Measurements from ENCODE around the gene GOSR1. TPM values are rescaled to one million over a fixed set of nuclear protein-coding genes. Genes with fewer than 3 reads are reported as not detected.
"Not testable (repeated sequence)": the region's sequence is repeated elsewhere in the genome, so short reads cannot be mapped to it uniquely, and the experiment has no call there.

GOSR1 gene
- total RNA-seq, 2 donors from 2014 or later: 31.5 to 43.1 TPM

DNA sequence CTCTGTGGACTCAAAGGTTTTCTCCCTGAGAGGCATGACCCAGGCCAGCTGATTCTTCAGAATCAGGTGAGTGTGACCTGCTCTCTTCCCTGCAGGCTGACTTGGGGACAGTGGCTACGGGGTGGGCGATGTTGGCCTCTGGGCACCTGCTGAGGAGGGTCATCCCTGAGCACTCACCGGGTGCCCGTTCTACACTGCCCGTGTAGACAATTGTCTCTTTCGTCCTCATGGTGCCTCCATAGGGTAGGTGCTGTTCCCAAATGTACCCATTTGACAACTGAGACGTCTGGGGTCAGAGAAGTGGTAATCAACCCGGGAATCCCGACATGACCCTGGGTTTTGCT, 74.8 kb downstream of the GOSR1 start:
- Mint-ChIP-seq H3K36me3 (no peaks in the 10 kb centered on the region), H3K27ac (peak overlapping the region in 1 of 2 donors; percentile 19), H3K9me3 (no peaks in the 10 kb centered on the region)
- DNase-seq (ENCODE audit: low spot score in 2 of 2) (no peak), ATAC-seq (no peak)

DNA sequence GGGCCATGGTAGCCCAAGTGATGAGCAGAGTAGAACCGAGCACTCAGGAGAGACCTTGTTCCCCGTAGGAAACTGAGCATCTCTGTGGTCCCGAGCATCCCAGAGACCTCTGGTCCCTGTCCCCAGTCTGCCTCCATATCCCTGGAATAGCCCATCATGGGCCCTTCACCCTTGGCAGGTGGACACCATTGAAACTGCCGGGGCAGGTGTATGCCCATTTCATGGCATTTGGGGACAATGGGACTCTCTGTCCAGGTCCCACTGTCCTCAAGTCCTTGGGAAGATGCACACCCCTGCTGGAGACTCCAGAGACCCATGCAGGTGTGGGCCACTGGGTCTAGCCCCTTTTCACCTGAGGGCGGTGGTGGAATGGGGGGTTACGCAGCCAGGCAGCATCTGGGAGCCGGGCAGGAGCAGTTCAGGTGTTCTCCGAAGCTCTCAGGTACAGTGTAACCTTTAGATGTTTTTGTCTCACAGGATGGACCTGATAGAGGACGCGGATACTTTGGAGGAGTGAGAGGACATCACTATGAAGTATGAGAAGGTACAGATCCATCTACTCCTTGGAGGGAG, 75.9 kb downstream of the GOSR1 start:
- H3K9me3 Mint-ChIP-seq: no peaks in the 10 kb centered on the region
- ATAC-seq (no peak), DNase-seq (ENCODE audit: low spot score in 2 of 2) (no peak)
- H3K27ac Mint-ChIP-seq: no peak overlapping the region
- no peaks in the 10 kb centered on the region for H3K36me3 Mint-ChIP-seq

DNA sequence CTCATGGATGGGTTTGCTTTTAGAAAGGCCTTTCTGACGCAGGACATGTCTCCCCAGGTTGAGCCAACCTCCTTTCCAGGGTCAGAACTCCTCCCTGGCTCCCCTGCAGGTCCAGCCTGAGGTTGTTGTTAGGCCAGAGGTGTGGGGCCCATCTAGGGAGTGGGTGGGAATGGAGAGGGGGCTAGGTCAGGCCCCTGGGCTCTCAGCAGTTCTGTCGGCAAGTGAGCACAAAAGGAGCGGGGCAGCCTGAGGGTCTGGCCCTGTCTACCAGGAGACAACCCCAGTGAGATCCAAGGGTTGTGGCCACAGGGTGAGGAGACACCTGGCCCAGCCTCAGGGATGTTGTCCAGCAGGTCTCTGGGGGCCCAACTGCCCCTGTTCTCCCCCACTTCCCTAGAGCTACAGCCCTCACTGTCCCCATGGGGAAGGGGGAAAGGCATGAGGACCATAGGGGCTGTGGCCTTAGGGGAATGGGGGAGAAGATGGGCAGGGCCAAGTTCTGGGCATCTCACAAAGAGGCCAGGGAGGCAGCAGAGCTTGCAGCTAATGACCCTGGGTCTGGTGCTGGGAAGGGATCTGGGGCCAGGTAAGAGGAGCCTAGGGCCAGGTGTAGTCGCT, 76.7 kb downstream of the GOSR1 start:
- not testable (repeated sequence) for H3K36me3 Mint-ChIP-seq; ATAC-seq; DNase-seq (ENCODE audit: low spot score in 2 of 2); H3K9me3 Mint-ChIP-seq
- H3K27ac Mint-ChIP-seq: peak overlapping the region in 1 of 2 donors; percentile 90

DNA sequence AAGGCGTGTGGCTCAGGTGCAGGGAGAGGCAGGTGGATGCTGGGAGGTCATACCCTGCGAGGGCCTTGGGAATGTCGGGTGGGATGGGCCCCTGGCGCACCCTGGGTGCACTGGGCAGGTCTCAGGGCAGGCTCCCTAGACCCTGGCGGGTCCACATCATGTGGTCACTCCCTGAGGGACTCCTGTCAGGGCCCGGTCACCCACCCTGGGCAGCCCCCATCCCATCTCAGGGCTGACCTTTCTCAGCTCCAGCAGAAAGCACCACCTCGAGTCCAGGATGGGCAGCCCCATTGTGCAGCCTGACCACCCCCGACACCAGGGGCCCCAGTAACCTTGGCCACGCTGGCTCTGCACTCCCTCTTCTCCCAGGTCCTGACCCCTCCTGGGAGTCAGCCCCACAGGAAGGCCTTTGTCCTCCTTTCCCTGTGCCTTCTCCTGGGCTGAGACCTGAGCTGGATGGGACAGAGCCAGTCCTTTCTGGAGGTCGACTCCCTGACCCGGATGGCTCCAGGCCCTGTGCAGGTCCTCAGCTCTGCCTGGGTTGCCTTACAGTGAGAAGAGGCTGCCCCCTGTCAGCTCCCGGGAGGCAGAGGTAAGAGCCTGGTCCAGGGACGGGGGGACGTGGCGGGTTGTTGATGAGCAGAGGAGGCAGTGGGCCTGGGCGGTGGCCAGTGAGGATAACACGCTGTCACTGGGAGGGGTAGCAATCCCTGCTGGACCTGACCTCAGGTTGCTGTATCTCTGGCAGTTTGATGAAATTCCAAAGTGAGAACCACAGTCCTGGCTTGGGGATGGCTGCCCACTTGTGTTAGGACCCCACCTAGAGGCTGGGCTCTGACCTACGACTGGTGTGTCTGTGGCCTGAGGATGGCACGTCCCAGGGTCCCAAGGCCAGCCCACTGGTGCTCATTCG, 77.9 kb downstream of the GOSR1 start:
- ATAC-seq (no peak), DNase-seq (ENCODE audit: low spot score in 2 of 2) (no peak)
- peak overlapping the region in 1 of 2 donors; percentile 38 for H3K27ac Mint-ChIP-seq
- H3K9me3 Mint-ChIP-seq: no peaks in the 10 kb centered on the region
- no peaks in the 10 kb centered on the region for H3K36me3 Mint-ChIP-seq

DNA sequence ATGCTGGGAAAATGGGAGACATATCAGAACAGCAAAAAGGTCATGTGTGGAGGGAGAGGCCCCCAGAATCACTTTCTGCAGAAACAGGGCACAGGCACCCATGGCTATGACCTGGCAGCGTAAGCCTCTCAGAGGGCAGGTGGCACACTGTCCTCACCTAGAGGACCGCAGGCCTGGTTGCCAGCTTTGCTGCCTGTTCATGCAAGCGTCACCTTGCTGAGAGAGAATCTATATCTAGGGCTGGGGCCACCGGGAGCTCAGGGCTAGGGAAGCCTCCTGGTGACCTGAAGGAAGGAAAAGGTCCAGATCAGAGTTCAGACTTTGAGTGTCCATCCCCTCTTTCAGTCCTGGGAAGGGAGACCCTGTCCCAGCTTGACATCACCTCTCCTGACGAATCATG, 78.7 kb downstream of the GOSR1 start:
- H3K27ac Mint-ChIP-seq: peak overlapping the region in 1 of 2 donors; percentile 38
- DNase-seq (ENCODE audit: low spot score in 2 of 2) (no peak), ATAC-seq (no peak)
- no peaks in the 10 kb centered on the region for H3K9me3 Mint-ChIP-seq
- no peaks in the 10 kb centered on the region for H3K36me3 Mint-ChIP-seq

DNA sequence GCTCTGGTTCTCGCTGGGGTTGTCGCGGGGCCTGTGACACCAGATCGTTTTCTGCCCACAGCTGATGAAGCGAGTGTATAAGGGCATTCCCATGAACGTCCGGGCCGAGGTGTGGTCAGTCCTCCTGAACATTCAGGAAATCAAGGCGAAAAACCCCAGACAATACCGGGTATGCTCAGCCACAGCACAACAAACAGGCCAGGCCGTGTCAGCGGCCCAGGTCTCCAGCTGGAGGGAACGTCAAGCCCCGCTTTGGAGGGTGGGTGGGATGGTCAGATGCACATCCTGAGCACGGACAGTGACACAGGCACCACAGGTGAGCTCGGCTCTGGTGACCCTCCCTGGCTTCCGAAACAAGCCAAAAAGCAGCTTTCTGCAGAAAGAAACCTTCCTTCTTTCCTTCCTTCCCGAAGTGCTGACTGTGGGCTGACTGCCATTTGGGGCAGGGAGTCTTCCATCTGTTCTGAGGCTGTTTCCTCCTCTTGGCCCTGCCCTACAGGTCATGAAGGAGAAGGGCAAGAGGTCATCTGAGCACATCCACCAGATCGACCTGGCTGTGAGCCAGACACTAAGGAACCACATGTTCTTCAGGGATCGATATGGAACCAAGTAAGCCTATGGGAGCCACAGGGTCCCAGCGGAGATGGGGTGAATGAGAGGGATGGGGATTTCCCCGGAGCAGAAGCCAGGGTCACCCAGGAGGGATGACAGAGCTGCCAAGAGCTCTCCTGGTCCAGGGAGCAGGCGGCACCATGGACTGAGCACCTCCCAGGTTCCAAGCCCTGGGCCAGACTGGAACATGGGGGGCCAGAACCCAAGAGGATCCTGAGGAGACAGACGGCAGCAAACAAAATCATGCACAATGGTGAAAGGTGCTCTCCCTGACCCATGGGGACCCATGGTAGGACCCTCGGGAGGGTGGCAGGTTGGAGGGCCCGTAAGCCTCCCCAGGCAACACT, 79.4 kb downstream of the GOSR1 start:
- ATAC-seq (no peak), DNase-seq (ENCODE audit: low spot score in 2 of 2) (no peak)
- Mint-ChIP-seq H3K27ac (no peak overlapping the region), H3K9me3 (no peaks in the 10 kb centered on the region), H3K36me3 (no peaks in the 10 kb centered on the region)

DNA sequence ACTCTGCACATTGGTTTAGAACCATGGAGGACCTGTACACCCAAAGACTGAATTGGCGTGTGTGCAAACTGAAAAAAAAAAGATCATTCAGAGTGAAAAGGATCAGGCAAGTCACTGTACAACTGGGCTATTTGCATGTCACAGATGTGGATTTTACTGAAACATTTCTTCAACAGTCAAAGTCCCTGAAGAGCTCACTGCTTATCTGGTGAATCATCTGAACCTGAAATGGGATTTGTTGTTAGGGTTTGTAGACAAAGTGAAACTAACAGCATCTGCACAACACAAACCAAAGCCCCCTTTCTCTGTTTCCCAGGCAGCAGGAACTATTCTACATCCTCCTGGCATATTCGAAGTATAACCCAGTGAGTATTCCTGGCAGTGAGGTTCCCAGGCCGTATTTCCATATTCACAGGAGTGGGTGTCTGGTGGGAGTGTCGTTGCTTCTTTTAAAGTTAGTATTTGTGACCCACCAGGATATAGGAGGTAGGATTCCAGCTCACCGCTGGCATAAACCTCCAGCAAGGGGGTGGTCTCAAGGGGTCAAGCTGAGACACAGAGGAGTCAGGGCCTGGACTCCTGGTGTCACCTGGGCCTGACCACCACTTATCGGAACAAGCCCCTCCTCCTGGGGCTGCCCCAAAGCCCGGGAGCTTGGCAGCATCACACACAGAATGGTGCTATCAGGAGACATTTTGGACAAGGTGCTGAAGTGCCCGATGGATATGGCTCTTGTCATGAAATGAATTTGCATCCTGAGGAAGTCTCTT, 80.9 kb downstream of the GOSR1 start:
- ATAC-seq: no peak
- H3K9me3 Mint-ChIP-seq: no peaks in the 10 kb centered on the region
- peak overlapping the region in 1 of 2 donors; percentile 4 for H3K27ac Mint-ChIP-seq
- H3K36me3 Mint-ChIP-seq: no peaks in the 10 kb centered on the region
- no peak for DNase-seq (ENCODE audit: low spot score in 2 of 2)

DNA sequence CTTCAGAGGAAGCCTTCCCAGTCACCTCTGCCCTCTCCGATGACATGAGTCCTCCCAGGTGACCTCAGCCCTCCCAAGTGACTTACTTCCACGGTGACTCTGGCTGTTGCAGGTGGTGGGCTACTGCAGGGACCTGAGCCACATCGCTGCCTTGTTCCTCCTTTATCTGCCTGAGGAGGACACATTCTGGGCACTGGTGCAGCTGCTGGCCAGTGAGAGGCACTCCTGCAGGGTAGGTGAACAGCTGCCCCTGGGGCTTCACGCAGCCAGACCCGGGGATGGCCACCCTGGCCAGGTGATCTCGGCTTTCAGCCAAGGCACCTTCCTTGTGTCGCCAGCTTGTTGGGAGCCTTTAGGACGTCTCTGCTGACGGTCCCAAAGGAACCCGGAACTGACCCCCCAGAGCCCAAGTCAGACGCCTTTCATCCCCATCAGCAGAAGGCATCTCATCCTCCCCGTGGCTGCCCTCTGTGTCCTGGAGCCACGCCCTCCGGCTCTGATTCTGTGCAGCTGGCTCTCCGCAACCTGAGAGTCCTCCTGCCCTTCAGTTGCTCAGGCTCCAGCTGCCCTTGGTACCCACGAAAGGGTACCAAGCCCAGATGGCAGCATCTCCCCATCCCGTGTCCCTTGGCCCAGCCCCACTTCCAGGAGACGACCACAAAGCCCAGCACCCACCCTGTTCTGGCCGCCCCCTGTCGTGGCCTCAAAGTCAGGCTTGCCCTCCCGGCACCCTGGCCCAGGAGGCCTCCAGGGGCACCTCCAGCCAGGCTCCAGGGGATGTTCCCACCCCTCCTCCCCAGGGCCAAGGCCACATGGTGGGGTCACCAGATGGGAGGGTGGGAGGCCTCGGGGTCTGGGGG, 81.7 kb downstream of the GOSR1 start:
- ATAC-seq: no peak
- DNase-seq (ENCODE audit: low spot score in 2 of 2): no peak
- Mint-ChIP-seq H3K9me3 (no peaks in the 10 kb centered on the region), H3K36me3 (no peaks in the 10 kb centered on the region), H3K27ac (no peak overlapping the region)

DNA sequence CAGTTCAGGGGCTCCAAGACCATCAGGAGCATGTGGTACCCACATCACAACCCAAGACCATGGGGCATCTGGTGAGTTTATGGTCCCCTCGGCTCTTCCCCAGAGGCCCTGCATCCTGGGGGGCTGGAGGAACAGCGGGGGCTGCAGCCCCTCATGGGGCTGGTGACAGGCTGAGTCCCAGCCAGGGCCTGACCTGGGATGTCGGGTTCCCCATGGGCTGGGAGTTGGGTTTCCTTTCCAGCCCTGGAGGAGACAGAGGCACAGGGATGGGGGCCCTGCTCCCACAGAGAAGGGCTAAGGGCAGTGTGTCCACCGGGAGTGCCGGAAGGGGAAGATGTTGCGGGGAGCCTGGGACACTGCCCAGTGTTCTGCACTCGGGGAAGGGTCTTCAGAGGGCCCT, 82.4 kb downstream of the GOSR1 start:
- no peaks in the 10 kb centered on the region for H3K9me3 Mint-ChIP-seq
- DNase-seq (ENCODE audit: low spot score in 2 of 2): no peak

DNA sequence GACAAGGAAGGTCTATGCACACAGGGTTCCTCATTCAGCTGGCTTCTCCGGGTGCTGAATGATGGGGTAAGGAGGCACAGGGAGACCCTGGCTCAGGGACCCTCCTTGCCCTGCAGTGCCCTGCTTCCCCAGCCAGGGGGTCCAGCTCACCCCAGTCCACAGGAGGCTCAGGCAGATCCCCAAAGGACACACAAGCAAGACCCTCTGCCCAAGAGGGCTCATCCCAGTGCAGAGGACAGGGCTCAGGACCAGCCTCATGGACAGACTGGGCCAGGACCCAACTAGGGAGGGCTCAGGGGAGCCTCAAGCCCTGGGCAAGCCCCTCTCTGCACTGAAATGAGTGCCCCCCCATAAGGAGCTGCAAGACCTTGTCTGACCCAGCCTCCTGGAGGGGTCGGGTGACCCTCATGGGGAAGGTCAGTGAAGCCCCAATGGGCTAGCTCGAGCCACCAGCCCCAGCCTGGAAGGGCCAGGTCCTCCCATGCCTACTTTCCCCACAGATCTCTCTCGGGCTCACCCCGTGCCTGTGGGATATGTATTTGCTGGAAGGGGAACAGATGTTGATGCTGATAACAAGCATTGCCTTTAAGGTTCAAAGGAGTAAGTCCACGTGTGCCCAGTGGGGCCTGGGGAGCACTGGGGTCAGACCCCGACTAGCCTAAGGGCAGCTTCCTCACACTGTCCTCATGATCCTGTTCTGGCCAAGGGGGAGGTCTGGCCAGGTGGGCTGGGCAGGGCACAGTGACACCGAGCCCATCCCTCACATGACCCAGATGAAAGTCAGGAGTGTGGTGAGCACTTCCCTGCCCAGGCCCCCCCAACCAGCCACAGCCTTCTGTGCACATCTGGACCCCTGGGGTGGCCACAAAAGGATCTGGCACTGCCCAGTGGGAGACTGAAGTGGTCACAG, 83.2 kb downstream of the GOSR1 start:
- not testable (repeated sequence) for H3K9me3 Mint-ChIP-seq

More for the DNA sequence above, 82.4 kb downstream of the GOSR1 start:
- H3K27ac Mint-ChIP-seq: no peak overlapping the region
- no peaks in the 10 kb centered on the region for H3K36me3 Mint-ChIP-seq
- ATAC-seq: no peak

DNA sequence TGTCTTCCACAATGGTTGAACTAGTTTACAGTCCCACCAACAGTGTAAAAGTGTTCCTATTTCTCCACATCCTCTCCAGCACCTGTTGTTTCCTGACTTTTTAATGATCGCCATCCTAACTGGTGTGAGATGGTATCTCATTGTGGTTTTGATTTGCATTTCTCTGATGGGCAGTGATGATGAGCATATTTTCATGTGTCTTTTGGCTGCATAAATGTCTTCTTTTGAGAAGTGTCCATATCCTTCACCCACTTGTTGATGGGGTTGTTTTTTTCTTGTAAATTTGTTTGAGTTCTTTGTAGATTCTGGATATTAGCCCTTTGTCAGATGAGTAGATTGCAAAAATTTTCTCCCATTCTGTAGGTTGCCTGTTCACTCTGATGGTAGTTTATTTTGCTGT, 84.6 kb downstream of the GOSR1 start:
- not testable (repeated sequence) for DNase-seq (ENCODE audit: low spot score in 2 of 2); H3K36me3 Mint-ChIP-seq; H3K27ac Mint-ChIP-seq; ATAC-seq; H3K9me3 Mint-ChIP-seq

More for the DNA sequence above, 83.2 kb downstream of the GOSR1 start:
- not testable (repeated sequence) for ATAC-seq; DNase-seq (ENCODE audit: low spot score in 2 of 2); H3K36me3 Mint-ChIP-seq; H3K27ac Mint-ChIP-seq

DNA sequence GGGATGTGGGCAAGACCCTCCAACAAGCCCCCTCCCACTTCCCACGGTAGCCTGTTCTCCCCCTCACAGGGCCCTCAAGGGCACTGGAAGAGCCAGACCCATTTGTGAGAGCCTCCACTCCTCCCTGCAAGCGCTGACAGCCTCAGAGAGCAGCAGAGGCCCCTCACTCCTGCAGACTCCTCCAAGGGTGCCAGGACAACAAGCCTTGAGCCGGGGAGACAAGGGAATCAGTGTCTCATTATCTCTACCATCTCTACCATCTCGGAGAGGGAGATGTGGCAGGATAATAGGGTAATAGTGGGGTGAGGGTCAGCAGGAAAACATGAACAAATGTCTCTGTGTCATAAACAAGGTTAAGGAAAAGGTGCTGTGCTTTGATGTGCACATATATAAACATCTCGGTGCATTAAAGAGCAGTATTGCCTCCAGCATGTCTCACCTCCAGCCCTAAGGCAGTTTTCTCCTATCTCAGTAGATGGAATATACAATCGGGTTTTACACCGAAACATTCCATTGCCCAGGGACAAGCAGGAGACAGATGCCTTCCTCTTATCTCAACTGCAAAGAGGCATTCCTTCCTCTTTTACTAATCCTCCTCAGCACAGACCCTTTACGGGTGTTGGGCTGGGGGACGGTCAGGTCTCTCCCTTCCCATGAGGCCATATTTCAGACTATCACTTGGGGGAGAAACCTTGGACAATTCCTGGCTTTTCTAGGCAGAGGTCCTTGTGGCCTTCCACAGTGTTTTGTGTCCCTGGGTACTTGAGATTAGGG, 86.1 kb downstream of the GOSR1 start:
- H3K27ac Mint-ChIP-seq: peak overlapping the region in 1 of 2 donors; percentile 74
- not testable (repeated sequence) for H3K9me3 Mint-ChIP-seq; DNase-seq (ENCODE audit: low spot score in 2 of 2); ATAC-seq; H3K36me3 Mint-ChIP-seq

DNA sequence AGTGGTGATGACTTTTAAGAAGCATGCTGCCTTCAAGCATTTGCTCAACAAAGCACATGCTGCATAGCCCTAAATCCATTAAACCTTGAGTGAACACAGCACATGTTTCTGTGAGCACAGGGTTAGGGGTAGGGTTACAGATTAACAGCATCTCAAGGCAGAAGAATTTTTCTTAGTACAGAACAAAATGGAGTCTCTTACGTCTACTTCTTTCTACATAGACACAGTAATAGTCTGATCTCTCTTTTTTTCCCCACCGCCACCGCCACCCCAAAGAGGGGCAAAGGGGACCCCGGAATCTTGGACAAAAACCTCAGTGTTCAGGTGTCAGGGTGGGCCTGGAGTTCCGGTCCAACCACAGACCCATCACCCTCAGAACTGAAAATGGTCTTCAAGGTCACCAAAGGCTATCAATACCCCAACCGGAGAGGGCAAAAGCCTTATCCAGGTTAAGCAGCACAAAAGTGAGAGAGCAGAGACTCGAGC, 86.7 kb downstream of the GOSR1 start:
- not testable (repeated sequence) for H3K9me3 Mint-ChIP-seq; H3K36me3 Mint-ChIP-seq; H3K27ac Mint-ChIP-seq; DNase-seq (ENCODE audit: low spot score in 2 of 2); ATAC-seq

All from activated naive CD4-positive, alpha-beta T cell treated with anti-CD3 and anti-CD28 coated beads, Interleukin-2, amount 50 U/mL, for 72 hours (primary cell).